K562 (cell line): ENCODE results near the gene IQCN. TPM values are rescaled to one million over a fixed set of nuclear protein-coding genes. Genes with fewer than 3 reads are reported as not detected.

Source experiments
- ELF2 ChIP-seq: fragments of 250-450 bp; sonication (Bioruptor Pico); IDR thresholded peaks from 2 replicates; pipeline ENCODE4 v1.5.0; 2021; ENCODE audit warnings: mild to moderate bottlenecking
- EP400 ChIP-seq: fragments of 450-650 bp; IDR thresholded peaks from 2 replicates; pipeline ENCODE4 v1.6.1; 2017; ENCODE audit warnings: antibody characterized with exemption, mild to moderate bottlenecking, moderate library complexity
- KDM5B ChIP-seq: fragments of 200-600 bp; sonication (generic); IDR thresholded peaks from 2 replicates; pipeline ENCODE4 v1.6.1; 2012; ENCODE audit warnings: low read depth, mild to moderate bottlenecking, moderate library complexity, low read length, control low read depth, inconsistent platforms; ENCODE audit not compliant: insufficient replicate concordance
- MTF1 ChIP-seq: fragments of 250-450 bp; sonication (Bioruptor Pico); IDR thresholded peaks from 2 replicates; pipeline ENCODE4 v1.9.0; 2021; ENCODE audit warnings: moderate library complexity, mild to moderate bottlenecking, inconsistent platforms, borderline replicate concordance
- NFE2L1 ChIP-seq: fragments of 450-650 bp; IDR thresholded peaks from 2 replicates; pipeline ENCODE4 v1.6.1; 2016; ENCODE audit warnings: missing genetic modification characterization, low read depth, mild to moderate bottlenecking, missing compliant biosample characterization, moderate library complexity, borderline replicate concordance
- PHF8 ChIP-seq: fragments of 200-600 bp; sonication (generic); IDR thresholded peaks from 2 replicates; pipeline ENCODE4 v1.6.1; 2012; ENCODE audit warnings: mixed run types, mild to moderate bottlenecking, inconsistent platforms, low read length, moderate library complexity, borderline replicate concordance
- RBM39 ChIP-seq: fragments of 200-400 bp; formaldehyde crosslinking; optimal IDR thresholded peaks from 2 replicates; pipeline ENCODE3; 2018; ENCODE audit warnings: low read depth, low read length
- RFX7 ChIP-seq: fragments of 250-450 bp; sonication (Bioruptor Pico); IDR thresholded peaks from 2 replicates; pipeline ENCODE4 v1.5.1; 2021; ENCODE audit warnings: mild to moderate bottlenecking
- TFAM ChIP-seq: fragments of 250-450 bp; sonication (Bioruptor Pico); conservative IDR thresholded peaks from 2 replicates; pipeline ENCODE4 v1.5.0; 2021; ENCODE audit warnings: mild to moderate bottlenecking, moderate library complexity
- ZFX ChIP-seq: sonication (generic); formaldehyde crosslinking; IDR thresholded peaks from 2 replicates; pipeline ENCODE4 v1.8.0; 2022; ENCODE audit warnings: mild to moderate bottlenecking, missing genetic modification reagents, moderate library complexity
- ZNF77 ChIP-seq: fragments of 250-450 bp; sonication (Bioruptor Pico); IDR thresholded peaks from 2 replicates; pipeline ENCODE4 v1.5.0; 2020
- ZNF780A ChIP-seq: fragments of 250-450 bp; sonication (Bioruptor Pico); IDR thresholded peaks from 2 replicates; pipeline ENCODE4 v1.5.0; 2021; ENCODE audit warnings: mild to moderate bottlenecking
- polyA plus RNA-seq, 8 experiments: library from polyadenylated mRNA; depleted of rRNA in 4 of 8; stranded (reverse) in 5 of 8; unstranded in 3 of 8; fragments of >200 nt; fragmentation: Nextera tagmentation in 2 of 8; fragmentation: Illumina TruSeq in 1 of 8; extraction: Ambion mirVana in 2 of 8; extraction: Trizol in 1 of 8; gene quantifications; 2 replicates each; pipeline versions ENCODE4 v1.2.1 to v1.2.3, GENCODE V29; 2011 to 2014; ENCODE audit warnings: inconsistent platforms in 1 of 8, missing spikeins in 1 of 8
- total RNA-seq, 7 experiments: library from RNA; depleted of rRNA in 6 of 7; stranded (reverse); fragments of >200 nt in 6 of 7; fragmentation: Illumina TruSeq in 2 of 7; extraction: Trizol in 2 of 7; gene quantifications; 2 replicates each; pipeline versions ENCODE4 v1.2.1 to v1.2.3, GENCODE V29; 2011 to 2021; ENCODE audit warnings: low replicate concordance in 1 of 7
- TF ChIP-seq, protein P1 (sequence below): fragments of 450-650 bp; formaldehyde crosslinking; IDR thresholded peaks from 2 replicates; pipeline ENCODE4 v1.4.0; 2020; ENCODE audit warnings: mild to moderate bottlenecking, moderate library complexity
- TF ChIP-seq, protein P2 (sequence below): fragments of 450-650 bp; formaldehyde crosslinking; IDR thresholded peaks from 2 replicates; pipeline ENCODE4 v1.4.0; 2020; ENCODE audit warnings: mild to moderate bottlenecking, moderate library complexity
- TF ChIP-seq, protein P3 (sequence below): fragments of 250-450 bp; sonication (Bioruptor Pico); IDR thresholded peaks from 2 replicates; pipeline ENCODE4 v1.5.0; 2021
- TF ChIP-seq, protein P4 (sequence below), 2 experiments: fragments of 450-650 bp; IDR thresholded peaks; 2 replicates each; pipeline ENCODE4 v1.6.1; 2016
- TF ChIP-seq, protein P5 (sequence below): sonication (generic); formaldehyde crosslinking; IDR thresholded peaks from 2 replicates; pipeline ENCODE4 v1.8.1; 2022; ENCODE audit warnings: missing genetic modification reagents
- TF ChIP-seq, protein P6 (sequence below): fragments of 250-450 bp; sonication (Bioruptor Pico); IDR thresholded peaks from 2 replicates; pipeline ENCODE4 v1.4.0; 2020

IQCN gene
- total and polyA plus RNA-seq, 9 of the 15 experiments (the other 6 are each of a cell fraction or from before 2014, with no cell fraction given): 0.01 to 0.07 (median 0.04) TPM; not detected in 3

DNA sequence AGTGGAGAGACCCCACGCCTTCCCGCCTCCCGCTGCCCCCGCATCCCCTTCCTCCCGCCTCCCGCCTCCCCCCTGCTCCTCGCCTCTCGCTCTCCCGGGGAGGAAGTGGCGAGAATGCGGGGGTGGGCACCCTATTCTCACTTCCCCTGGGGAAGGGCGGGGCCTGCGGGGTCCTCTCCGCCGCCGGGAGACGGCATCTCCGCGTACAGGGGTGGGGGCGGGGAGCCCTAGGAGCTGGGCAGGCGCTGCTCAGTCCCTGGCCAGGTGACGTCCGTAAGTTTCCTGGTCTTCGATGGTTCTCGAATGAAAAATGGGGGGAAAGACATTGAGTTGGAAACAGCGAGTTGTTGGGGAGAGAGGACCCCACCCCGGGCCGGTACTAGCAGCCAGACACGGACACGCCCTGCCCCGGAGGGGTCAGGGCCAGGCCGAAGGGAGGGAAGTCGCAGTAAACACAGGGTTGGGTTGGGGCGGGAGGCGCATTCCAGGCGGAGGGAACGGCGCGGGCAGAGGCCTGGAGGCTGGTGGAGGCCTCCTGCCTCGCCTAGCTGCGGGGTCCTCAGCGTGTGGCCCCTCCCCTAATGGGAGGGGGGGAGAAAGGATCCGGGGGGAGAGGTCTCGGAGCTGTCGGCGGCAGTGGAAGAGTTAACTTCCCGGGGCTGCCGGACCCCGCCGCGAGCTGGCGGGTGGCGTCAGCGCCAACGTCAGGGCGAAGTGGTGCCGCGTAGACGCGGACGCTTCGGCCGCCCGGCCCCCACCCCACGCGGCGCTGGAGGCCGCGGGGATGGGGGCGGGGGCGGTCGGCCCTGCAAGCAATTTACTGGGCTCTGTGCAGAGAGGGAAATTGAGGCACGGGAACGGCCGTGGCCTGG lies 17.6 kb upstream of the IQCN start (continued):
- TF ChIP-seq, protein P1, sequence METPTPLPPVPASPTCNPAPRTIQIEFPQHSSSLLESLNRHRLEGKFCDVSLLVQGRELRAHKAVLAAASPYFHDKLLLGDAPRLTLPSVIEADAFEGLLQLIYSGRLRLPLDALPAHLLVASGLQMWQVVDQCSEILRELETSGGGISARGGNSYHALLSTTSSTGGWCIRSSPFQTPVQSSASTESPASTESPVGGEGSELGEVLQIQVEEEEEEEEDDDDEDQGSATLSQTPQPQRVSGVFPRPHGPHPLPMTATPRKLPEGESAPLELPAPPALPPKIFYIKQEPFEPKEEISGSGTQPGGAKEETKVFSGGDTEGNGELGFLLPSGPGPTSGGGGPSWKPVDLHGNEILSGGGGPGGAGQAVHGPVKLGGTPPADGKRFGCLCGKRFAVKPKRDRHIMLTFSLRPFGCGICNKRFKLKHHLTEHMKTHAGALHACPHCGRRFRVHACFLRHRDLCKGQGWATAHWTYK: peak; percentile 54; the same call in 1 of the 2 replicates
- TF ChIP-seq EP400 (peak; percentile 81), ELF2 (CRISPR knock-in tag) (no peak), TFAM (CRISPR knock-in tag) (no peak), RFX7 (CRISPR knock-in tag) (no peak), ZNF77 (CRISPR knock-in tag) (no peak), ZFX (peak; percentile 95), PHF8 (peak; percentile 69; the same call in 1 of the 2 replicates), NFE2L1 (no peak), KDM5B (peak; percentile 34), MTF1 (CRISPR knock-in tag) (no peak), ZNF780A (CRISPR knock-in tag) (no peak), RBM39 (no peak)
- TF ChIP-seq, protein P2, sequence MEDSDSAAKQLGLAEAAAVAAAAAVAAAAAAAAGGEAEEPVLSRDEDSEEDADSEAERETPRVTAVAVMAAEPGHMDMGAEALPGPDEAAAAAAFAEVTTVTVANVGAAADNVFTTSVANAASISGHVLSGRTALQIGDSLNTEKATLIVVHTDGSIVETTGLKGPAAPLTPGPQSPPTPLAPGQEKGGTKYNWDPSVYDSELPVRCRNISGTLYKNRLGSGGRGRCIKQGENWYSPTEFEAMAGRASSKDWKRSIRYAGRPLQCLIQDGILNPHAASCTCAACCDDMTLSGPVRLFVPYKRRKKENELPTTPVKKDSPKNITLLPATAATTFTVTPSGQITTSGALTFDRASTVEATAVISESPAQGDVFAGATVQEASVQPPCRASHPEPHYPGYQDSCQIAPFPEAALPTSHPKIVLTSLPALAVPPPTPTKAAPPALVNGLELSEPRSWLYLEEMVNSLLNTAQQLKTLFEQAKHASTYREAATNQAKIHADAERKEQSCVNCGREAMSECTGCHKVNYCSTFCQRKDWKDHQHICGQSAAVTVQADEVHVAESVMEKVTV (CRISPR knock-in tag): no peak
- TF ChIP-seq, protein P3, sequence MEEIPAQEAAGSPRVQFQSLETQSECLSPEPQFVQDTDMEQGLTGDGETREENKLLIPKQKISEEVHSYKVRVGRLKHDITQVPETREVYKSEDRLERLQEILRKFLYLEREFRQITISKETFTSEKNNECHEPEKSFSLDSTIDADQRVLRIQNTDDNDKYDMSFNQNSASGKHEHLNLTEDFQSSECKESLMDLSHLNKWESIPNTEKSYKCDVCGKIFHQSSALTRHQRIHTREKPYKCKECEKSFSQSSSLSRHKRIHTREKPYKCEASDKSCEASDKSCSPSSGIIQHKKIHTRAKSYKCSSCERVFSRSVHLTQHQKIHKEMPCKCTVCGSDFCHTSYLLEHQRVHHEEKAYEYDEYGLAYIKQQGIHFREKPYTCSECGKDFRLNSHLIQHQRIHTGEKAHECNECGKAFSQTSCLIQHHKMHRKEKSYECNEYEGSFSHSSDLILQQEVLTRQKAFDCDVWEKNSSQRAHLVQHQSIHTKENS (CRISPR knock-in tag): no peak
- TF ChIP-seq, protein P4, sequence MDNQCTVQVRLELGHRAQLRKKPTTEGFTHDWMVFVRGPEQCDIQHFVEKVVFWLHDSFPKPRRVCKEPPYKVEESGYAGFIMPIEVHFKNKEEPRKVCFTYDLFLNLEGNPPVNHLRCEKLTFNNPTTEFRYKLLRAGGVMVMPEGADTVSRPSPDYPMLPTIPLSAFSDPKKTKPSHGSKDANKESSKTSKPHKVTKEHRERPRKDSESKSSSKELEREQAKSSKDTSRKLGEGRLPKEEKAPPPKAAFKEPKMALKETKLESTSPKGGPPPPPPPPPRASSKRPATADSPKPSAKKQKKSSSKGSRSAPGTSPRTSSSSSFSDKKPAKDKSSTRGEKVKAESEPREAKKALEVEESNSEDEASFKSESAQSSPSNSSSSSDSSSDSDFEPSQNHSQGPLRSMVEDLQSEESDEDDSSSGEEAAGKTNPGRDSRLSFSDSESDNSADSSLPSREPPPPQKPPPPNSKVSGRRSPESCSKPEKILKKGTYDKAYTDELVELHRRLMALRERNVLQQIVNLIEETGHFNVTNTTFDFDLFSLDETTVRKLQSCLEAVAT (IDR thresholded peaks at IDR 0.05): peak in 1 of 2 experiments; percentile 64
- TF ChIP-seq, protein P5, sequence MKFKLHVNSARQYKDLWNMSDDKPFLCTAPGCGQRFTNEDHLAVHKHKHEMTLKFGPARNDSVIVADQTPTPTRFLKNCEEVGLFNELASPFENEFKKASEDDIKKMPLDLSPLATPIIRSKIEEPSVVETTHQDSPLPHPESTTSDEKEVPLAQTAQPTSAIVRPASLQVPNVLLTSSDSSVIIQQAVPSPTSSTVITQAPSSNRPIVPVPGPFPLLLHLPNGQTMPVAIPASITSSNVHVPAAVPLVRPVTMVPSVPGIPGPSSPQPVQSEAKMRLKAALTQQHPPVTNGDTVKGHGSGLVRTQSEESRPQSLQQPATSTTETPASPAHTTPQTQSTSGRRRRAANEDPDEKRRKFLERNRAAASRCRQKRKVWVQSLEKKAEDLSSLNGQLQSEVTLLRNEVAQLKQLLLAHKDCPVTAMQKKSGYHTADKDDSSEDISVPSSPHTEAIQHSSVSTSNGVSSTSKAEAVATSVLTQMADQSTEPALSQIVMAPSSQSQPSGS: no peak
- TF ChIP-seq, protein P6, sequence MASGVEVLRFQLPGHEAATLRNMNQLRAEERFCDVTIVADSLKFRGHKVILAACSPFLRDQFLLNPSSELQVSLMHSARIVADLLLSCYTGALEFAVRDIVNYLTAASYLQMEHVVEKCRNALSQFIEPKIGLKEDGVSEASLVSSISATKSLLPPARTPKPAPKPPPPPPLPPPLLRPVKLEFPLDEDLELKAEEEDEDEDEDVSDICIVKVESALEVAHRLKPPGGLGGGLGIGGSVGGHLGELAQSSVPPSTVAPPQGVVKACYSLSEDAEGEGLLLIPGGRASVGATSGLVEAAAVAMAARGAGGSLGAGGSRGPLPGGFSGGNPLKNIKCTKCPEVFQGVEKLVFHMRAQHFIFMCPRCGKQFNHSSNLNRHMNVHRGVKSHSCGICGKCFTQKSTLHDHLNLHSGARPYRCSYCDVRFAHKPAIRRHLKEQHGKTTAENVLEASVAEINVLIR (CRISPR knock-in tag): peak; percentile 60; the same call in 1 of the 2 replicates
